Bone marrow (tissue), 2 donors: Measurements from ENCODE around the gene ZNF443.
"Not testable (repeated sequence)": the region's sequence is repeated elsewhere in the genome, so short reads cannot be mapped to it uniquely, and the experiment has no call there.

Source experiments
- DNase-seq, 2 donors: peaks; one replicate each; lab custom pipeline; 2025; lab: John Stamatoyannopoulos, UW

The ZNF443 gene

GRCh38 chr19:12440541-12441316 is at the start of gene ZNF443:
Gene ZNF443, minus strand, starts transcription at chr19:12441021. Its CDS starts 107 bp downstream, at chr19:12440914.
- DNase-seq, result peak; percentile 88 to 91

- not testable (repeated sequence) for DNase-seq
Observed at GRCh38 chr19:12486265-12486783, 45.5 kb upstream of the ZNF443 start.

GRCh38 chr19:12485571-12485970 is 44.8 kb upstream of the ZNF443 start:
- DNase-seq, result no peak

GRCh38 chr19:12485052-12485416 is 44.2 kb upstream of the ZNF443 start:
- no peak for DNase-seq

GRCh38 chr19:12484371-12485051 is 43.7 kb upstream of the ZNF443 start, which contains the start of gene ZNF709:
Gene ZNF709, minus strand, starts transcription at chr19:12484816. Its CDS starts 159 bp downstream, at chr19:12484657.
- DNase-seq, result peak; percentile 65 to 80

GRCh38 chr19:12484011-12484370 is 43.2 kb upstream of the ZNF443 start:
- no peak for DNase-seq

- DNase-seq, result no peak
Observed at GRCh38 chr19:12482509-12482886, 41.7 kb upstream of the ZNF443 start.

GRCh38 chr19:12481781-12482508 is 41.1 kb upstream of the ZNF443 start:
- no peak for DNase-seq

GRCh38 chr19:12478234-12478941 is 37.6 kb upstream of the ZNF443 start:
- no peak for DNase-seq

- DNase-seq, result not testable (repeated sequence)
Observed at GRCh38 chr19:12467651-12468050, 26.8 kb upstream of the ZNF443 start.

- DNase-seq, result no peak
Observed at GRCh38 chr19:12465211-12465610, 24.4 kb upstream of the ZNF443 start.

GRCh38 chr19:12464769-12465168 is 23.9 kb upstream of the ZNF443 start:
- no peak for DNase-seq

- DNase-seq, result not testable (repeated sequence)
Observed at GRCh38 chr19:12464139-12464538, 23.3 kb upstream of the ZNF443 start.

- no peak for DNase-seq
Observed at GRCh38 chr19:12453495-12453894, 12.7 kb upstream of the ZNF443 start.

- no peak for DNase-seq
Observed at GRCh38 chr19:12450844-12451243, 10.0 kb upstream of the ZNF443 start.

- DNase-seq, result no peak
Observed at GRCh38 chr19:12448808-12449207, 8.0 kb upstream of the ZNF443 start.

- peak in 1 of 2 donors; percentile 0 for DNase-seq
Observed at GRCh38 chr19:12439686-12440540, 908 bp downstream of the ZNF443 start.

- not testable (repeated sequence) for DNase-seq
Observed at GRCh38 chr19:12430726-12431299, 10.0 kb downstream of the ZNF443 start.

- DNase-seq, result no peak
Observed at GRCh38 chr19:12425888-12426274, 14.9 kb downstream of the ZNF443 start.

- no peak for DNase-seq
Observed at GRCh38 chr19:12425236-12425887, 15.5 kb downstream of the ZNF443 start.
